HepG2 (cell line): ENCODE data around the gene TFDP1. TPM values are rescaled to one million over a fixed set of nuclear protein-coding genes. Genes with fewer than 3 reads are reported as not detected.

ENCODE experiments used
- ATAC-seq: fragments of 200-7000 bp; cut with Tn5 transposase; 3 replicates; pipeline ENCODE4 v1.9.1; 2020; ENCODE audit warnings: mild to moderate bottlenecking, moderate library complexity
- BruUV-seq: library from RNA; stranded (reverse); fragments of 400-500 nt; replicated peaks from 2 replicates; lab custom pipeline; 2021; lab: Mats Ljungman, UMichigan
- CTCF ChIA-PET: fragments of 300-600 bp; formaldehyde crosslinking; extraction: SDS; loops from one replicate; lab custom pipeline; 2021; ENCODE audit warnings: low total read pairs, inconsistent platforms, low intra/inter-chr PET ratio; lab: Yijun Ruan, JAX
- POLR2A ChIA-PET: fragments of 350-600 bp; sonication (Branson Sonifier 250); formaldehyde crosslinking; loops from one replicate; lab custom pipeline; 2020; ENCODE audit warnings: antibody characterized with exemption, inconsistent platforms; lab: Yijun Ruan, JAX
- DNase-seq: peaks from one replicate; pipeline ENCODE4 v3.0.0-alpha.2; 2015; ENCODE audit warnings: low spot score
- FAIRE-seq: peaks from 3 replicates; lab custom pipeline; 2011; peaks lifted over from hg19 to GRCh38; lab: Jason Lieb, UNC
- H2AFZ ChIP-seq: one replicate; pipeline ENCODE4 v1.6.1; 2011; ENCODE audit warnings: low read length, inconsistent platforms
- H3K27ac ChIP-seq: fragments of 300-600 bp; 3 replicates; pipeline ENCODE4 v1.8.0; 2011; ENCODE audit warnings: mixed run types, mild to moderate bottlenecking, mixed read lengths, low read length, inconsistent platforms; ENCODE audit not compliant: insufficient read depth; ENCODE audit errors: extremely low read length
- H3K27me3 ChIP-seq, 2 experiments: fragments of 200-600 bp in 1 of 2; 2 replicates in 1 of 2; 3 replicates in 1 of 2; pipeline versions ENCODE4 v1.6.0 to v1.8.0; 2011; ENCODE audit warnings: low read length in 2 of 2, mild to moderate bottlenecking in 2 of 2, moderate library complexity in 2 of 2, inconsistent platforms in 1 of 2; ENCODE audit not compliant: insufficient read depth in 2 of 2, control insufficient read depth in 1 of 2
- H3K36me3 ChIP-seq, 2 experiments: fragments of 200-600 bp in 1 of 2; replicated peaks in 1 of 2; 2 replicates in 1 of 2; 3 replicates in 1 of 2; pipeline versions ENCODE4 v1.5.1 to v1.8.0; 2011; ENCODE audit warnings: low read length in 2 of 2, inconsistent platforms in 1 of 2; ENCODE audit not compliant: insufficient read depth in 2 of 2, control insufficient read depth in 1 of 2
- H3K4me1 ChIP-seq: 2 replicates; pipeline ENCODE4 v1.5.1; 2012; ENCODE audit warnings: low read length, inconsistent platforms; ENCODE audit not compliant: insufficient read depth
- H3K4me2 ChIP-seq: 2 replicates; pipeline ENCODE4 v1.6.0; 2011; ENCODE audit warnings: low read depth, low read length, inconsistent platforms
- H3K4me3 ChIP-seq, 3 experiments: fragments of 200-600 bp in 1 of 3; sonication (generic), shearing (Covaris generic) in 1 of 3; replicated peaks in 1 of 3; 2 replicates each; pipeline ENCODE4 v1.5.1; 2011 to 2016; ENCODE audit warnings: low read length in 3 of 3, inconsistent platforms in 2 of 3, low read depth in 2 of 3, mild to moderate bottlenecking in 2 of 3, control low read depth in 1 of 3, mixed read lengths in 1 of 3; ENCODE audit not compliant: insufficient read depth in 1 of 3
- H3K79me2 ChIP-seq: one replicate; pipeline ENCODE4 v1.6.1; 2011; ENCODE audit warnings: low read length, inconsistent platforms; ENCODE audit not compliant: insufficient read depth
- H3K9ac ChIP-seq: 2 replicates; pipeline ENCODE4 v1.6.0; 2011; ENCODE audit warnings: mild to moderate bottlenecking, low read depth, low read length, inconsistent platforms; ENCODE audit not compliant: insufficient read depth
- H3K9me3 ChIP-seq: 2 replicates; pipeline ENCODE4 v1.5.1; 2012; ENCODE audit warnings: mild to moderate bottlenecking, low read length
- H4K20me1 ChIP-seq: 2 replicates; pipeline ENCODE4 v1.6.0; 2011; ENCODE audit warnings: inconsistent platforms, mild to moderate bottlenecking, low read length, moderate library complexity; ENCODE audit not compliant: insufficient read depth
- CBFB ChIP-seq: sonication (generic); formaldehyde crosslinking; IDR thresholded peaks from 2 replicates; pipeline ENCODE4 v1.4.0; 2020; ENCODE audit warnings: missing genetic modification reagents
- FOXK2 ChIP-seq: fragments of 450-650 bp; IDR thresholded peaks from 2 replicates; pipeline ENCODE4 v1.6.1; 2016
- IRF9 ChIP-seq: sonication (generic); formaldehyde crosslinking; IDR thresholded peaks from 2 replicates; pipeline ENCODE4 v1.8.0; 2022; ENCODE audit warnings: missing genetic modification reagents, mild to moderate bottlenecking, borderline replicate concordance
- MIXL1 ChIP-seq: IDR thresholded peaks from 2 replicates; pipeline ENCODE4 v1.6.1; 2016
- NR2F1 ChIP-seq, 2 experiments: fragments of 450-650 bp in 1 of 2; formaldehyde crosslinking in 1 of 2; IDR thresholded peaks; 2 replicates each; pipeline versions ENCODE4 v1.5.0 to v1.6.1; 2016 to 2020; ENCODE audit warnings: mild to moderate bottlenecking in 1 of 2, missing compliant biosample characterization in 1 of 2, missing genetic modification reagents in 1 of 2, moderate library complexity in 1 of 2
- PLRG1 ChIP-seq: fragments of 450-650 bp; conservative IDR thresholded peaks from 2 replicates; pipeline ENCODE4 v1.6.1; 2016
- RAD51 ChIP-seq: fragments of 450-650 bp; IDR thresholded peaks from 2 replicates; pipeline ENCODE4 v1.6.1; 2016; ENCODE audit warnings: borderline replicate concordance
- SETDB1 ChIP-seq: sonication (generic); formaldehyde crosslinking; IDR thresholded peaks from 2 replicates; pipeline ENCODE4 v1.5.1; 2020; ENCODE audit warnings: missing genetic modification reagents, mild to moderate bottlenecking, borderline replicate concordance
- SYNCRIP ChIP-seq: fragments of 200-400 bp; formaldehyde crosslinking; IDR thresholded peaks from 2 replicates; pipeline ENCODE4 v1.6.1; 2018; ENCODE audit warnings: mild to moderate bottlenecking, low read depth, low read length; ENCODE audit not compliant: insufficient read depth
- TOPORS ChIP-seq: sonication (generic); formaldehyde crosslinking; IDR thresholded peaks from 2 replicates; pipeline ENCODE4 v1.8.0; 2023; ENCODE audit warnings: mild to moderate bottlenecking, missing genetic modification reagents
- ZNF230 ChIP-seq: sonication (generic); formaldehyde crosslinking; IDR thresholded peaks from 2 replicates; pipeline ENCODE4 v1.4.0; 2020; ENCODE audit warnings: mild to moderate bottlenecking, missing genetic modification reagents
- ZNF260 ChIP-seq: sonication (generic); formaldehyde crosslinking; IDR thresholded peaks from 2 replicates; pipeline ENCODE4 v1.4.0; 2020; ENCODE audit warnings: missing genetic modification reagents, low read depth, mild to moderate bottlenecking, borderline replicate concordance
- ZNF720 ChIP-seq: sonication (generic); formaldehyde crosslinking; IDR thresholded peaks from 2 replicates; pipeline ENCODE4 v1.4.0; 2020; ENCODE audit warnings: missing genetic modification reagents
- WGBS: methylation state at CpG from one replicate; pipeline ENCODE4 v1.1.6; 2017; ENCODE audit warnings: low lambda C conversion rate; 5-methylcytosine and 5-hydroxymethylcytosine counted together
- in situ Hi-C: cut with HindIII; loops from 2 replicates; pipeline ENCODE4 v1.10.0; 2017; ENCODE audit warnings: low pct_unique_long_range_greater_than_20kb; ENCODE audit not compliant: extremely low pct_ligation_motif_present
- intact Hi-C: fragments of 100-400 bp; cut with micrococcal nuclease; formaldehyde crosslinking; loops from one replicate; pipeline ENCODE4 v1.10.0; 2022; ENCODE audit not compliant: unreplicated experiment
- polyA plus RNA-seq, 8 experiments: library from polyadenylated mRNA; depleted of rRNA in 3 of 8; stranded (reverse) in 7 of 8; unstranded in 1 of 8; fragments of >200 nt; fragmentation: Illumina TruSeq in 4 of 8; extraction: Trizol in 4 of 8; gene quantifications; 2 replicates each; pipeline versions ENCODE4 v1.2.1 to v1.2.3, GENCODE V29; 2011 to 2016; ENCODE audit warnings: low read depth in 4 of 8, missing spikeins in 1 of 8, mixed read lengths in 1 of 8; ENCODE audit not compliant: insufficient read depth in 1 of 8
- total RNA-seq, 5 experiments: library from RNA; depleted of rRNA; stranded (reverse); fragments of >200 nt; fragmentation: Illumina TruSeq; extraction: Trizol; gene quantifications; 2 replicates each; pipeline ENCODE4 v1.2.3, GENCODE V29; 2016; ENCODE audit warnings: low read depth in 1 of 5
- TF ChIP-seq, protein P1 (sequence below): sonication (generic); formaldehyde crosslinking; IDR thresholded peaks from 2 replicates; pipeline ENCODE4 v1.4.0; 2020; ENCODE audit warnings: mild to moderate bottlenecking, missing genetic modification reagents
- TF ChIP-seq, protein P2 (sequence below): IDR thresholded peaks from 2 replicates; pipeline ENCODE4 v1.6.1; 2016; ENCODE audit warnings: missing compliant biosample characterization, missing genetic modification reagents, borderline replicate concordance
- TF ChIP-seq, protein P3 (sequence below): IDR thresholded peaks from 2 replicates; pipeline ENCODE4 v1.6.1; 2012; ENCODE audit warnings: low read length, improper control_type of control experiment

Gene TFDP1
- total and polyA plus RNA-seq, 2 of the 13 experiments (the other 11 are each of a cell fraction or from before 2014, with no cell fraction given): 38.0 to 84.2 TPM

- no peak for ATAC-seq
- H3K4me3 ChIP-seq: no peak overlapping the region
- no peak overlapping the region for H3K9ac ChIP-seq
- peaks cover 16% of the 10 kb centered on the region for H3K4me1 ChIP-seq
- no peak overlapping the region for H3K27ac ChIP-seq
- no peaks in the 10 kb centered on the region for H3K27me3 ChIP-seq
- H3K79me2 ChIP-seq: peaks cover 72% of the 10 kb centered on the region
- no peak overlapping the region for H3K4me2 ChIP-seq
- ChIA-PET CTCF (no interaction called here), POLR2A (no interaction called here)
- no peak overlapping the region for H2AFZ ChIP-seq
- 98% methylated on average over 15 of the region's 16 CpGs for whole genome bisulfite sequencing
- no peak for DNase-seq
- H3K36me3 ChIP-seq: peaks cover 8 to 57% of the 10 kb centered on the region in 2 experiments
- in situ Hi-C loops: no loop called here
- H4K20me1 ChIP-seq: peaks cover 7% of the 10 kb centered on the region
- intact Hi-C loops: no loop called here
- H3K9me3 ChIP-seq: no peaks in the 10 kb centered on the region
- BruUV-seq: no TSS peak
- FAIRE-seq: no peak
- TF ChIP-seq MIXL1 (CRISPR knock-in tag): no peak
- no peak for TF ChIP-seq NR2F1 (CRISPR knock-in tag; IDR thresholded peaks at IDR 0.05)
- TF ChIP-seq, protein P1, sequence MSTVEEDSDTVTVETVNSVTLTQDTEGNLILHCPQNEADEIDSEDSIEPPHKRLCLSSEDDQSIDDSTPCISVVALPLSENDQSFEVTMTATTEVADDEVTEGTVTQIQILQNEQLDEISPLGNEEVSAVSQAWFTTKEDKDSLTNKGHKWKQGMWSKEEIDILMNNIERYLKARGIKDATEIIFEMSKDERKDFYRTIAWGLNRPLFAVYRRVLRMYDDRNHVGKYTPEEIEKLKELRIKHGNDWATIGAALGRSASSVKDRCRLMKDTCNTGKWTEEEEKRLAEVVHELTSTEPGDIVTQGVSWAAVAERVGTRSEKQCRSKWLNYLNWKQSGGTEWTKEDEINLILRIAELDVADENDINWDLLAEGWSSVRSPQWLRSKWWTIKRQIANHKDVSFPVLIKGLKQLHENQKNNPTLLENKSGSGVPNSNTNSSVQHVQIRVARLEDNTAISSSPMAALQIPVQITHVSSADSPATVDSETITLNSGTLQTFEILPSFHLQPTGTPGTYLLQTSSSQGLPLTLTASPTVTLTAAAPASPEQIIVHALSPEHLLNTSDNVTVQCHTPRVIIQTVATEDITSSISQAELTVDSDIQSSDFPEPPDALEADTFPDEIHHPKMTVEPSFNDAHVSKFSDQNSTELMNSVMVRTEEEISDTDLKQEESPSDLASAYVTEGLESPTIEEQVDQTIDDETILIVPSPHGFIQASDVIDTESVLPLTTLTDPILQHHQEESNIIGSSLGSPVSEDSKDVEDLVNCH (CRISPR knock-in tag): no peak
- TF ChIP-seq TOPORS (CRISPR knock-in tag): no peak
- 0 out of 2 replicates have a peak, but pooled peaks have one; percentile 2 for TF ChIP-seq RAD51
- TF ChIP-seq FOXK2: 0 out of 2 replicates have a peak, but pooled peaks have one; percentile 5
- no peak for TF ChIP-seq SYNCRIP
- TF ChIP-seq SETDB1 (CRISPR knock-in tag): no peak
- no peak for TF ChIP-seq CBFB
- TF ChIP-seq ZNF260 (CRISPR knock-in tag): no peak
- TF ChIP-seq, protein P2, sequence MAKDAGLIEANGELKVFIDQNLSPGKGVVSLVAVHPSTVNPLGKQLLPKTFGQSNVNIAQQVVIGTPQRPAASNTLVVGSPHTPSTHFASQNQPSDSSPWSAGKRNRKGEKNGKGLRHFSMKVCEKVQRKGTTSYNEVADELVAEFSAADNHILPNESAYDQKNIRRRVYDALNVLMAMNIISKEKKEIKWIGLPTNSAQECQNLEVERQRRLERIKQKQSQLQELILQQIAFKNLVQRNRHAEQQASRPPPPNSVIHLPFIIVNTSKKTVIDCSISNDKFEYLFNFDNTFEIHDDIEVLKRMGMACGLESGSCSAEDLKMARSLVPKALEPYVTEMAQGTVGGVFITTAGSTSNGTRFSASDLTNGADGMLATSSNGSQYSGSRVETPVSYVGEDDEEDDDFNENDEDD (CRISPR knock-in tag): no peak
- no peak for TF ChIP-seq ZNF720
- no peak for TF ChIP-seq IRF9 (CRISPR knock-in tag)
- no peak for TF ChIP-seq PLRG1
- TF ChIP-seq ZNF230 (CRISPR knock-in tag): no peak
- TF ChIP-seq, protein P3, sequence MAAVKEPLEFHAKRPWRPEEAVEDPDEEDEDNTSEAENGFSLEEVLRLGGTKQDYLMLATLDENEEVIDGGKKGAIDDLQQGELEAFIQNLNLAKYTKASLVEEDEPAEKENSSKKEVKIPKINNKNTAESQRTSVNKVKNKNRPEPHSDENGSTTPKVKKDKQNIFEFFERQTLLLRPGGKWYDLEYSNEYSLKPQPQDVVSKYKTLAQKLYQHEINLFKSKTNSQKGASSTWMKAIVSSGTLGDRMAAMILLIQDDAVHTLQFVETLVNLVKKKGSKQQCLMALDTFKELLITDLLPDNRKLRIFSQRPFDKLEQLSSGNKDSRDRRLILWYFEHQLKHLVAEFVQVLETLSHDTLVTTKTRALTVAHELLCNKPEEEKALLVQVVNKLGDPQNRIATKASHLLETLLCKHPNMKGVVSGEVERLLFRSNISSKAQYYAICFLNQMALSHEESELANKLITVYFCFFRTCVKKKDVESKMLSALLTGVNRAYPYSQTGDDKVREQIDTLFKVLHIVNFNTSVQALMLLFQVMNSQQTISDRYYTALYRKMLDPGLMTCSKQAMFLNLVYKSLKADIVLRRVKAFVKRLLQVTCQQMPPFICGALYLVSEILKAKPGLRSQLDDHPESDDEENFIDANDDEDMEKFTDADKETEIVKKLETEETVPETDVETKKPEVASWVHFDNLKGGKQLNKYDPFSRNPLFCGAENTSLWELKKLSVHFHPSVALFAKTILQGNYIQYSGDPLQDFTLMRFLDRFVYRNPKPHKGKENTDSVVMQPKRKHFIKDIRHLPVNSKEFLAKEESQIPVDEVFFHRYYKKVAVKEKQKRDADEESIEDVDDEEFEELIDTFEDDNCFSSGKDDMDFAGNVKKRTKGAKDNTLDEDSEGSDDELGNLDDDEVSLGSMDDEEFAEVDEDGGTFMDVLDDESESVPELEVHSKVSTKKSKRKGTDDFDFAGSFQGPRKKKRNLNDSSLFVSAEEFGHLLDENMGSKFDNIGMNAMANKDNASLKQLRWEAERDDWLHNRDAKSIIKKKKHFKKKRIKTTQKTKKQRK: no peak
Observed at GRCh38 chr13:113613789-113614379, 29.3 kb downstream of the TFDP1 start.
